Measurements from ENCODE around the gene DOCK6. TPM values are rescaled to one million over a fixed set of nuclear protein-coding genes. Genes with fewer than 3 reads are reported as not detected.

Gene DOCK6
- total RNA-seq, 1 experiment from 2014 or later, result 82.4 TPM

DNA sequence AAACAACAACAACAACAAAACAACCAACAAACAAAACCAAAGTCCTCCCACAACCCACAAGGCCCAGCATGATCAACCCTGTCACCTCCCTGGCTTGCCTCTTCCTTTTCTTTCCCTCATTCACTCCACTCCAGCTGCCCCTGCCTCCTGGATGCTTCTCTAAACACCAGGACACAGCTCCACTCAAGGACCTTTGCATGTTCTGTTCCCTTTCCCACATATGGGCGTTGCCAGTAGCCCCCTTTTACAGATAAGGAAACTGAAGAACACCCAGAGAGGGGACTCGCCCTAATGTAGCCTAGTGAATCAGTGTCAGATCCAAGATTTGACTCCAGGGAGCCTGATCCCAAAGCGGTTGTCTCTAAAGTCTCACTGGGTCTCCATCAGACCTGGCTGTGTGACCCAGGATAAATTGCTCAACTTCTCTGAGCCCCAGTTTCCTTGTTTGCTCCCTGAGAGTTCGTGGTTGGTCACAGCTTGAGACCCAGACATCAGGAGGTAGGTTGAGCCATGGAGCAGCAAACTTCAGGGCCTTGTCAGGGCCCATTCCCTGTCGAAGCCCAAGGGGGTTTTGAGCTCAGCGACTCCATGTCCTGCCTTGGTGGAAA lies 3.0 kb upstream of the DOCK6 start:
- H3K36me3 ChIP-seq (ENCODE audit: control insufficient read depth in 1 of 2, insufficient read depth in 2 of 2, low read length in 2 of 2), result no peaks in the 10 kb centered on the region
- no TSS peak for BruUV-seq (replicated peaks)
- H3K27me3 ChIP-seq (ENCODE audit: insufficient read depth, low read length), result no peaks in the 10 kb centered on the region
- ChIA-PET POLR2A (no interaction called here), RAD21 (ENCODE audit: low non-redundant PET in 1 of 2, low total read pairs in 2 of 2, uncharacterized antibody in 2 of 2, unreplicated experiment in 2 of 2) (no interaction called here), CTCF (interaction anchor here (0.8 kb wide), 1 partner anchor 170 kb away, joined by 3 read pairs; the partner anchor contains the start of gene PRKCSH)
- H2AFZ ChIP-seq (ENCODE audit: low read depth, low read length, poor library complexity, severe bottlenecking), result no peak overlapping the region
- ATAC-seq (no peak), DNase-seq (ENCODE audit: low read depth, low spot score) (no peak)
- H3K4me2 ChIP-seq (ENCODE audit: low read length), result peak overlapping the region; percentile 60
- no peak overlapping the region for H3K27ac ChIP-seq (ENCODE audit: low read depth, low read length)
- no peaks in the 10 kb centered on the region; the same call in 1 of the 2 replicates for H3K79me2 ChIP-seq (ENCODE audit: insufficient read depth, low read length)
- H4K20me1 ChIP-seq (ENCODE audit: insufficient read depth), result no peaks in the 10 kb centered on the region
- H3K9me3 ChIP-seq (ENCODE audit: control insufficient read depth in 1 of 2, insufficient read depth in 1 of 2, low read depth in 1 of 2, low read length in 2 of 2), result no peaks in the 10 kb centered on the region
- H3K4me1 ChIP-seq (ENCODE audit: control insufficient read depth in 1 of 2, insufficient read depth in 2 of 2, low read length in 2 of 2), result peaks cover 18 to 42% of the 10 kb centered on the region in 2 experiments
- H3K9ac ChIP-seq (ENCODE audit: low read length), result peak overlapping the region; percentile 29; the same call in 1 of the 2 replicates
- H3K9me2 ChIP-seq (ENCODE audit: insufficient read depth), result no peaks in the 10 kb centered on the region
- intact Hi-C loops (cut with micrococcal nuclease), result no loop called here
- TF ChIP-seq RAD21 (IDR thresholded peaks at IDR 0.05; ENCODE audit: low read depth) (no peak), SP1 (IDR thresholded peaks at IDR 0.05; ENCODE audit: low read depth) (no peak), CEBPB (IDR thresholded peaks at IDR 0.05; ENCODE audit: low read depth) (no peak), JUND (IDR thresholded peaks at IDR 0.05) (no peak), ZFX (IDR thresholded peaks at IDR 0.05) (no peak), SRF (IDR thresholded peaks at IDR 0.05; ENCODE audit: low read depth) (no peak), ELF1 (IDR thresholded peaks at IDR 0.05; ENCODE audit: borderline replicate concordance, low read depth) (no peak), EZH2phosphoT487 (IDR thresholded peaks at IDR 0.05; ENCODE audit: borderline replicate concordance) (no peak), EGR1 (IDR thresholded peaks at IDR 0.05; ENCODE audit: low read depth) (no peak), ATF3 (IDR thresholded peaks at IDR 0.05) (no peak), POLR2A (IDR thresholded peaks at IDR 0.05; ENCODE audit: borderline replicate concordance, extremely low read depth, insufficient read depth, insufficient read length) (no peak)
- TF ChIP-seq, protein P1, sequence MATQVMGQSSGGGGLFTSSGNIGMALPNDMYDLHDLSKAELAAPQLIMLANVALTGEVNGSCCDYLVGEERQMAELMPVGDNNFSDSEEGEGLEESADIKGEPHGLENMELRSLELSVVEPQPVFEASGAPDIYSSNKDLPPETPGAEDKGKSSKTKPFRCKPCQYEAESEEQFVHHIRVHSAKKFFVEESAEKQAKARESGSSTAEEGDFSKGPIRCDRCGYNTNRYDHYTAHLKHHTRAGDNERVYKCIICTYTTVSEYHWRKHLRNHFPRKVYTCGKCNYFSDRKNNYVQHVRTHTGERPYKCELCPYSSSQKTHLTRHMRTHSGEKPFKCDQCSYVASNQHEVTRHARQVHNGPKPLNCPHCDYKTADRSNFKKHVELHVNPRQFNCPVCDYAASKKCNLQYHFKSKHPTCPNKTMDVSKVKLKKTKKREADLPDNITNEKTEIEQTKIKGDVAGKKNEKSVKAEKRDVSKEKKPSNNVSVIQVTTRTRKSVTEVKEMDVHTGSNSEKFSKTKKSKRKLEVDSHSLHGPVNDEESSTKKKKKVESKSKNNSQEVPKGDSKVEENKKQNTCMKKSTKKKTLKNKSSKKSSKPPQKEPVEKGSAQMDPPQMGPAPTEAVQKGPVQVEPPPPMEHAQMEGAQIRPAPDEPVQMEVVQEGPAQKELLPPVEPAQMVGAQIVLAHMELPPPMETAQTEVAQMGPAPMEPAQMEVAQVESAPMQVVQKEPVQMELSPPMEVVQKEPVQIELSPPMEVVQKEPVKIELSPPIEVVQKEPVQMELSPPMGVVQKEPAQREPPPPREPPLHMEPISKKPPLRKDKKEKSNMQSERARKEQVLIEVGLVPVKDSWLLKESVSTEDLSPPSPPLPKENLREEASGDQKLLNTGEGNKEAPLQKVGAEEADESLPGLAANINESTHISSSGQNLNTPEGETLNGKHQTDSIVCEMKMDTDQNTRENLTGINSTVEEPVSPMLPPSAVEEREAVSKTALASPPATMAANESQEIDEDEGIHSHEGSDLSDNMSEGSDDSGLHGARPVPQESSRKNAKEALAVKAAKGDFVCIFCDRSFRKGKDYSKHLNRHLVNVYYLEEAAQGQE (IDR thresholded peaks at IDR 0.05; ENCODE audit: low read depth), result no peak
- TF ChIP-seq, protein P2, sequence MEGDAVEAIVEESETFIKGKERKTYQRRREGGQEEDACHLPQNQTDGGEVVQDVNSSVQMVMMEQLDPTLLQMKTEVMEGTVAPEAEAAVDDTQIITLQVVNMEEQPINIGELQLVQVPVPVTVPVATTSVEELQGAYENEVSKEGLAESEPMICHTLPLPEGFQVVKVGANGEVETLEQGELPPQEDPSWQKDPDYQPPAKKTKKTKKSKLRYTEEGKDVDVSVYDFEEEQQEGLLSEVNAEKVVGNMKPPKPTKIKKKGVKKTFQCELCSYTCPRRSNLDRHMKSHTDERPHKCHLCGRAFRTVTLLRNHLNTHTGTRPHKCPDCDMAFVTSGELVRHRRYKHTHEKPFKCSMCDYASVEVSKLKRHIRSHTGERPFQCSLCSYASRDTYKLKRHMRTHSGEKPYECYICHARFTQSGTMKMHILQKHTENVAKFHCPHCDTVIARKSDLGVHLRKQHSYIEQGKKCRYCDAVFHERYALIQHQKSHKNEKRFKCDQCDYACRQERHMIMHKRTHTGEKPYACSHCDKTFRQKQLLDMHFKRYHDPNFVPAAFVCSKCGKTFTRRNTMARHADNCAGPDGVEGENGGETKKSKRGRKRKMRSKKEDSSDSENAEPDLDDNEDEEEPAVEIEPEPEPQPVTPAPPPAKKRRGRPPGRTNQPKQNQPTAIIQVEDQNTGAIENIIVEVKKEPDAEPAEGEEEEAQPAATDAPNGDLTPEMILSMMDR (IDR thresholded peaks at IDR 0.05 in 2 of 3, conservative IDR thresholded peaks at IDR 0.05 in 1 of 3; ENCODE audit: borderline replicate concordance in 1 of 3, insufficient read depth in 1 of 3, low read depth in 2 of 3, low read length in 2 of 3), result no peak
- no peak overlapping the region for H3K4me3 ChIP-seq (replicated peaks in 1 of 2; ENCODE audit: low read depth in 1 of 2, low read length in 2 of 2)
